CD14-positive monocyte (primary cell): Measurements from ENCODE around the gene MTA1. TPM values are rescaled to one million over a fixed set of nuclear protein-coding genes. Genes with fewer than 3 reads are reported as not detected.

Experiments
- DNase-seq, 3 donors: peaks; one replicate each; pipeline ENCODE4 v3.0.0-alpha.2; 2011 to 2022
- H2AFZ ChIP-seq: 2 replicates; pipeline ENCODE4 v1.6.0; 2012; ENCODE audit warnings: mild to moderate bottlenecking, low read depth, low read length, inconsistent platforms; ENCODE audit not compliant: insufficient read depth, poor library complexity, severe bottlenecking
- H3K27ac ChIP-seq, 2 donors: 1 replicate in 1 of 2; 2 replicates in 1 of 2; pipeline ENCODE4 v1.5.1; 2012 to 2013; ENCODE audit warnings: low read length in 2 of 2, control low read depth in 1 of 2, inconsistent platforms in 1 of 2, low read depth in 1 of 2, mild to moderate bottlenecking in 1 of 2
- H3K27me3 ChIP-seq, 2 donors: one replicate each; pipeline versions ENCODE4 v1.6.0 to v1.6.1; 2011 to 2013; ENCODE audit warnings: low read length in 2 of 2; ENCODE audit not compliant: control insufficient read depth in 2 of 2, insufficient read depth in 2 of 2
- H3K36me3 ChIP-seq, 2 donors: replicated peaks in 1 of 2; 1 replicate in 1 of 2; 2 replicates in 1 of 2; pipeline versions ENCODE4 v1.5.1 to v1.6.1; 2012 to 2013; ENCODE audit warnings: low read length in 2 of 2, control low read depth in 1 of 2, inconsistent platforms in 1 of 2, mild to moderate bottlenecking in 1 of 2; ENCODE audit not compliant: insufficient read depth in 2 of 2, control insufficient read depth in 1 of 2
- H3K4me1 ChIP-seq, 2 donors: 1 replicate in 1 of 2; 2 replicates in 1 of 2; pipeline versions ENCODE4 v1.5.1 to v1.6.1; 2012 to 2013; ENCODE audit warnings: low read length in 2 of 2, control low read depth in 1 of 2, inconsistent platforms in 1 of 2, mild to moderate bottlenecking in 1 of 2, moderate library complexity in 1 of 2; ENCODE audit not compliant: insufficient read depth in 2 of 2, control insufficient read depth in 1 of 2
- H3K4me2 ChIP-seq: replicated peaks from 2 replicates; pipeline ENCODE3; 2012; ENCODE audit warnings: low read length, moderate library complexity, mild to moderate bottlenecking; ENCODE audit not compliant: poor library complexity, severe bottlenecking; ENCODE audit errors: extremely low read depth
- H3K4me3 ChIP-seq, 3 experiments: fragments of 200-600 bp in 1 of 3; sonication (generic) in 1 of 3; replicated peaks in 1 of 3; 1 replicate in 2 of 3; 2 replicates in 1 of 3; pipeline ENCODE4 v1.5.1; 2011 to 2013; ENCODE audit warnings: low read length in 3 of 3, mild to moderate bottlenecking in 3 of 3, control low read depth in 2 of 3, low read depth in 2 of 3, inconsistent platforms in 1 of 3, moderate library complexity in 1 of 3
- H3K79me2 ChIP-seq: 2 replicates; pipeline ENCODE4 v1.6.0; 2012; ENCODE audit warnings: mild to moderate bottlenecking, control low read depth, inconsistent platforms, low read length, moderate library complexity; ENCODE audit not compliant: insufficient read depth
- H3K9ac ChIP-seq: 2 replicates; pipeline ENCODE4 v1.6.0; 2017; ENCODE audit warnings: low read length, mild to moderate bottlenecking; ENCODE audit not compliant: insufficient read depth, poor library complexity, severe bottlenecking
- H3K9me3 ChIP-seq, 2 donors: replicated peaks in 1 of 2; 1 replicate in 1 of 2; 2 replicates in 1 of 2; pipeline versions ENCODE4 v1.5.1 to v1.6.1; 2012 to 2013; ENCODE audit warnings: low read length in 2 of 2, control low read depth in 1 of 2; ENCODE audit not compliant: control insufficient read depth in 1 of 2, insufficient read depth in 1 of 2
- H4K20me1 ChIP-seq: 2 replicates; pipeline ENCODE4 v1.6.0; 2012; ENCODE audit warnings: mild to moderate bottlenecking, low read length, control low read depth, moderate library complexity; ENCODE audit not compliant: insufficient read depth
- H3K27ac Mint-ChIP-seq, 7 donors: one replicate each; pipeline ENCODE4 v1.8.0; 2020; ENCODE audit warnings: mild to moderate bottlenecking in 7 of 7, mixed read lengths in 7 of 7, moderate library complexity in 6 of 7, inconsistent platforms in 2 of 7
- H3K27me3 Mint-ChIP-seq, 3 donors: one replicate each; pipeline ENCODE4 v1.8.0; 2021 to 2022; ENCODE audit warnings: low read depth in 3 of 3, mild to moderate bottlenecking in 3 of 3, mixed read lengths in 3 of 3, moderate library complexity in 3 of 3, inconsistent platforms in 1 of 3
- H3K36me3 Mint-ChIP-seq, 2 donors: one replicate each; pipeline ENCODE4 v1.8.0; 2020; ENCODE audit warnings: mixed read lengths in 2 of 2, inconsistent platforms in 1 of 2, mild to moderate bottlenecking in 1 of 2
- H3K4me1 Mint-ChIP-seq: one replicate; pipeline ENCODE4 v1.8.0; 2020; ENCODE audit warnings: mild to moderate bottlenecking, mixed read lengths
- H3K4me3 Mint-ChIP-seq, 2 donors: one replicate each; pipeline ENCODE4 v1.8.0; 2020; ENCODE audit warnings: mild to moderate bottlenecking in 2 of 2, mixed read lengths in 2 of 2, moderate library complexity in 1 of 2
- H3K9me3 Mint-ChIP-seq, 7 donors: one replicate each; pipeline ENCODE4 v1.8.0; 2020 to 2022; ENCODE audit warnings: mixed read lengths in 7 of 7, mild to moderate bottlenecking in 6 of 7, moderate library complexity in 6 of 7, inconsistent platforms in 2 of 7
- WGBS: methylation state at CpG from one replicate; pipeline ENCODE4 v1.1.5; 2013; ENCODE audit warnings: missing lambda C conversion rate; ENCODE audit not compliant: insufficient coverage; 5-methylcytosine and 5-hydroxymethylcytosine counted together
- intact Hi-C, 2 donors: fragments of 100-400 bp; cut with micrococcal nuclease; formaldehyde crosslinking; loops; one replicate each; pipeline versions ENCODE4 v1.15.0 to v1.15.1; 2023
- polyA plus RNA-seq, 3 donors: library from polyadenylated mRNA; depleted of rRNA in 1 of 3; unstranded in 2 of 3; stranded (reverse) in 1 of 3; fragments of 300-500 nt in 2 of 3; fragments of >200 nt in 1 of 3; fragmentation: Illumina TruSeq in 2 of 3; gene quantifications; 1 replicate in 2 of 3; 2 replicates in 1 of 3; pipeline ENCODE4 v1.2.3, GENCODE V29; 2012 to 2021
- TF ChIP-seq, protein P1 (sequence below): fragments of 200-600 bp; IDR thresholded peaks from one replicate; pipeline ENCODE4 v1.8.0; 2022; ENCODE audit warnings: antibody characterized with exemption, mild to moderate bottlenecking

Gene MTA1
- polyA plus RNA-seq, 3 donors: 0.91 to 102 (median 2.0) TPM

DNA sequence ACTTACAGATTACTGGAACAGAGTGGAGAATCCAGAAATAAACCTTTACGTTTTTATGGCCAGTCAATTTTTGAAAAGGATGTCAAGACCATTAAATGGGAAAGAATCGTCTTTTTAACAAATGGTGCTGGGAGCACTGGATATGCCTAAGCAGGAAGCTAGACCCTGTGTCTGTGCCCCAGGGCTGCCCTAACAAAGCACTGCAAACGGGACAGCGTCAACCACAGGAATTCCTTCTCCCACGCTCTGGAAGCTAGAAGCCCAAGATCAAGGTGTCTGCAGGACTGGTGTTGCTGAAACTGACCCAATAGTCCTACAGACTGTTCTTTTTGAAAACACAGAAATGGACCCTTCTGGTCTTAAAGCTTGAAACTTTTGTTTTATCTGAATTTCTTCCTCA is 97.5 kb downstream of the MTA1 start:
- intact Hi-C loops: no loop called here
- Mint-ChIP-seq H3K9me3 (peaks cover 7 to 25% (median 13%) of the 10 kb centered on the region in 7 donors), H3K36me3 (no peaks in the 10 kb centered on the region), H3K27me3 (peaks cover 20 to 50% (median 24%) of the 10 kb centered on the region in 3 donors), H3K4me3 (no peak overlapping the region), H3K4me1 (no peaks in the 10 kb centered on the region), H3K27ac (no peak overlapping the region)
- H3K4me1 ChIP-seq: no peaks in the 10 kb centered on the region
- H3K9me3 ChIP-seq: no peaks in the 10 kb centered on the region
- no peaks in the 10 kb centered on the region for H4K20me1 ChIP-seq
- 66% methylated on average over 5 of the region's 5 CpGs for WGBS
- peaks cover 0 to 14% of the 10 kb centered on the region in 2 donors for H3K27me3 ChIP-seq
- H3K27ac ChIP-seq: no peak overlapping the region
- no peak overlapping the region for H3K9ac ChIP-seq
- no peak overlapping the region for H2AFZ ChIP-seq
- TF ChIP-seq, protein P1, sequence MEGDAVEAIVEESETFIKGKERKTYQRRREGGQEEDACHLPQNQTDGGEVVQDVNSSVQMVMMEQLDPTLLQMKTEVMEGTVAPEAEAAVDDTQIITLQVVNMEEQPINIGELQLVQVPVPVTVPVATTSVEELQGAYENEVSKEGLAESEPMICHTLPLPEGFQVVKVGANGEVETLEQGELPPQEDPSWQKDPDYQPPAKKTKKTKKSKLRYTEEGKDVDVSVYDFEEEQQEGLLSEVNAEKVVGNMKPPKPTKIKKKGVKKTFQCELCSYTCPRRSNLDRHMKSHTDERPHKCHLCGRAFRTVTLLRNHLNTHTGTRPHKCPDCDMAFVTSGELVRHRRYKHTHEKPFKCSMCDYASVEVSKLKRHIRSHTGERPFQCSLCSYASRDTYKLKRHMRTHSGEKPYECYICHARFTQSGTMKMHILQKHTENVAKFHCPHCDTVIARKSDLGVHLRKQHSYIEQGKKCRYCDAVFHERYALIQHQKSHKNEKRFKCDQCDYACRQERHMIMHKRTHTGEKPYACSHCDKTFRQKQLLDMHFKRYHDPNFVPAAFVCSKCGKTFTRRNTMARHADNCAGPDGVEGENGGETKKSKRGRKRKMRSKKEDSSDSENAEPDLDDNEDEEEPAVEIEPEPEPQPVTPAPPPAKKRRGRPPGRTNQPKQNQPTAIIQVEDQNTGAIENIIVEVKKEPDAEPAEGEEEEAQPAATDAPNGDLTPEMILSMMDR: no peak
- H3K4me3 ChIP-seq: no peak overlapping the region
- no peaks in the 10 kb centered on the region for H3K79me2 ChIP-seq
- DNase-seq: no peak
- H3K36me3 ChIP-seq: no peaks in the 10 kb centered on the region
- no peak overlapping the region for H3K4me2 ChIP-seq

DNA sequence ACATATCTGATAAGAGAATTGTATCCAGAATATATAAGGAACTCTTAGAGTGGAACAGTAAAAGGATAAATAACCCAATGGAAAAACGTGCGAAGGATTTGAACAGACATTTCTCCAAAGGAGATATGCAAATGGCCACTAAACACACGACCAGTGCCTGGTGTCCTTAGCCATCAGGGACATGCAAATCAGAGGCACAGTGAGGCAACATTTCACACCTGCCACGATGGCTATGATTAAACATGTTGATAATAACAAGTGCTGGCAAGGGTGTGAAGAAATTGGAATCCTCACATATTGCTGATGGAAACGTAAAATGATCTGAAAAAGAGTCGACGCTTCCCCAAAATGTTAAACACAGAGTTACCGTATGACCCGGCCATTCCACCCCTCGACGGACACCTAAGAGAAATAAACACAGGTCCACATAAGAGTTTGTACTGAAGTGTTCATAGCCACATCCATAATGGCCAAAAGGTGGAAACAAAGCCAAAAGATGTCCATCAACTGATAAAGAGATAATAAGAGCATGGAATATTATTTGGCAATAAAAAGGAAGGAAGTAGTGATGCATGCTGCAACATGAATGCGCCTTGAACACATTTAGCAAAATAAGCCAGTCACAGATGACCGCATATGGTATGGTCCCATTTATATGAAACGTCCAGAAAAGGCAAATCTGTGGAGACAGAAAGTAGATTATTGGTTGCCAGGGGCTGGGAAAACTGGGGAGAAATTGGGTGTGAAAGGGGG is 100.5 kb downstream of the MTA1 start:
- H3K4me3 ChIP-seq: no peak overlapping the region
- Mint-ChIP-seq H3K27me3 (peaks cover 39 to 64% (median 39%) of the 10 kb centered on the region in 3 donors), H3K4me3 (no peak overlapping the region), H3K9me3 (peaks cover 0 to 15% (median 9%) of the 10 kb centered on the region in 7 donors), H3K36me3 (no peaks in the 10 kb centered on the region), H3K4me1 (peaks cover 1% of the 10 kb centered on the region), H3K27ac (no peak overlapping the region)
- H3K9me3 ChIP-seq: no peaks in the 10 kb centered on the region
- 73% methylated on average over 3 of the region's 14 CpGs for WGBS
- intact Hi-C loops: loop anchor here in 1 of 2 donors (10.0 kb wide), 1 partner anchor 75 kb away; no protein-coding TSS in a partner anchor
- H3K4me1 ChIP-seq: no peaks in the 10 kb centered on the region
- H3K27ac ChIP-seq: no peak overlapping the region
- no peaks in the 10 kb centered on the region for H3K79me2 ChIP-seq
- no peak for DNase-seq
- peaks cover 8 to 24% of the 10 kb centered on the region in 2 donors for H3K27me3 ChIP-seq
- TF ChIP-seq, protein P1: no peak
- H4K20me1 ChIP-seq: no peaks in the 10 kb centered on the region
- no peak overlapping the region for H3K9ac ChIP-seq
- no peaks in the 10 kb centered on the region for H3K36me3 ChIP-seq
- H2AFZ ChIP-seq: no peak overlapping the region
- no peak overlapping the region for H3K4me2 ChIP-seq

Other genes with a start within 250 kb of the MTA1 start
- 10 to 100 TPM; 22.0 to 37.4 (median 23.9) TPM for gene NUDT14, start 238.5 kb upstream of the MTA1 start, polyA plus RNA-seq
- gene BTBD6, start 171.3 kb upstream of the MTA1 start, polyA plus RNA-seq: 10 to 100 TPM in 1 of 3 donors, 1 to 10 TPM in 2; 1.3 to 24.4 (median 6.3) TPM
- gene BRF1, start 118.8 kb upstream of the MTA1 start, polyA plus RNA-seq: 10 to 100 TPM in 1 of 3 donors, 1 to 10 TPM in 2; 2.3 to 20.5 (median 2.5) TPM
- 10 to 100 TPM in 1 of 3 donors, 1 to 10 TPM in 2; 3.1 to 87.0 (median 3.7) TPM for gene PACS2, start 105.1 kb upstream of the MTA1 start, polyA plus RNA-seq
- 1 to 10 TPM in 1 of 3 donors, under 1 TPM in 2; 0.52 to 2.2 (median 0.57) TPM for gene TEX22, start 21.3 kb upstream of the MTA1 start, polyA plus RNA-seq
- 1 to 10 TPM; 2.1 to 4.0 (median 3.3) TPM for gene CRIP2, start 55.0 kb downstream of the MTA1 start, polyA plus RNA-seq
- gene CRIP1, start 67.1 kb downstream of the MTA1 start, polyA plus RNA-seq: 1,000 to 10,000 TPM in 2 of 3 donors, 100 to 1,000 TPM in 1; 688 to 2,084 (median 1,032) TPM
- gene TEDC1, start 71.4 kb downstream of the MTA1 start, polyA plus RNA-seq: 10 to 100 TPM in 1 of 3 donors, 1 to 10 TPM in 2; 7.8 to 23.4 (median 9.0) TPM
- gene TMEM121, start 106.8 kb downstream of the MTA1 start, polyA plus RNA-seq: under 1 TPM in 2 of 3 donors, not detected in 1; 0.08 to 0.11 TPM